ENCODE results near the gene MKRN3. TPM values are rescaled to one million over a fixed set of nuclear protein-coding genes. Genes with fewer than 3 reads are reported as not detected.
"Not testable (repeated sequence)": the region's sequence is repeated elsewhere in the genome, so short reads cannot be mapped to it uniquely, and the experiment has no call there.

Gene MKRN3
- total and polyA plus RNA-seq, 3 donors from 2014 or later, result 4.5 to 7.8 (median 6.4) TPM

GRCh38 chr15:23595368-23595767 is 29.9 kb downstream of the MKRN3 start:
- intact Hi-C loops (cut with DNase I; ENCODE audit: low total_unique reads), result no loop called here
- Histone ChIP-seq H3K9me3 (no peaks in the 10 kb centered on the region), H3K4me3 (no peak overlapping the region), H3K4me1 (no peaks in the 10 kb centered on the region), H3K36me3 (ENCODE audit: low read depth, missing control alignments) (no peaks in the 10 kb centered on the region), H3K27ac (no peak overlapping the region), H3K27me3 (no peaks in the 10 kb centered on the region)
- TF ChIP-seq CTCF (IDR thresholded peaks at IDR 0.05) (no peak), POLR2A (IDR thresholded peaks at IDR 0.05) (no peak)
- no peak for DNase-seq
- 44 to 49% methylated on average over 2 of the region's 2 CpGs for WGBS, 2 donors

DNA sequence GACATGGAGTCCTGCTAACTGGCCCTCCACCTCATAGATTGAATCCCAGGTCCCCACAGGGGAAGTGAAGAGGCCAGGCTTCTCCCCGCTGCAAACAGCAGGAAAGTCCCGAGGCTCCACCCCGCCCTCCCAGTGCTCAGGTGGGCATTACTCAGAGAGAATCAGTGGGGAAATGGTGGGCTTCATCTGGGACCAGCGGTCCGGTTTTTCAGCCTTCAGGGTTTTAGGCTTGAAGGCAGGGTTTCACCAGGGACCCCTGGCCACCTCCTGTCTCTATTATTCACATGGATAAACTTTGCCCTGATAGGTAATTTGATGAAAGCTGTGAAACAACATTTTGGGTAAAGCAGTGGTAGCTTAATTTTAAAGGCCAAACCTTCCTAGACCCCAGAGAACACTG is 31.3 kb downstream of the MKRN3 start:
- Histone ChIP-seq H3K27ac (no peak overlapping the region), H3K9me3 (no peaks in the 10 kb centered on the region), H3K4me1 (no peaks in the 10 kb centered on the region), H3K4me3 (no peak overlapping the region), H3K27me3 (no peaks in the 10 kb centered on the region), H3K36me3 (ENCODE audit: low read depth, missing control alignments) (no peaks in the 10 kb centered on the region)
- DNase-seq, result no peak
- intact Hi-C loops (cut with DNase I; ENCODE audit: low total_unique reads), result no loop called here
- TF ChIP-seq POLR2A (IDR thresholded peaks at IDR 0.05) (no peak), CTCF (IDR thresholded peaks at IDR 0.05) (no peak)
- WGBS, 2 donors, result 52 to 66% methylated on average over 5 of the region's 5 CpGs

GRCh38 chr15:23597278-23597677 is 31.8 kb downstream of the MKRN3 start:
- DNase-seq; H3K36me3 ChIP-seq (ENCODE audit: low read depth, missing control alignments); H3K4me1 ChIP-seq; intact Hi-C loops (cut with DNase I; ENCODE audit: low total_unique reads); H3K4me3 ChIP-seq; H3K27ac ChIP-seq; H3K9me3 ChIP-seq; H3K27me3 ChIP-seq: not testable (repeated sequence)
- WGBS, 2 donors, result 54 to 77% methylated on average over 14 of the region's 14 CpGs

DNA sequence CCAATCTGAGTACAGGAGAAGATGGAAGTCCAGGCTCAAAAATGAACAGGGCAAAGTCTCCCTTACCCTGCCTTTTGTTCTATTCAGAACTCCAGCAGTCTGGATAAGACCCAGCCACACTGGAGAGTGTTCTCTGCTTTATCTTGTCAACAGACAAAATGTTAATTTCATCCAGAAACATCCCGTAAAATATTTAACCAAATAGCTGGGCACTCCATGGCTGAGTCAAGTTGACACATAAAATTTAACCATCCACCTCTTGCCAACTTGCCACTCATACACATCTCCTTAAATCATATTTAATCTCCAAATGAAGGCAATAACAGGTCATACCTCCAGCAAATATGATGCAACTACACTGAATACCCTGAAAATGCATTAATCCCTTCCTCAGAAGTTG is 33.6 kb downstream of the MKRN3 start:
- H3K36me3 ChIP-seq (ENCODE audit: low read depth, missing control alignments), result no peaks in the 10 kb centered on the region
- no peak overlapping the region for H3K4me3 ChIP-seq
- no peaks in the 10 kb centered on the region for H3K4me1 ChIP-seq
- no peaks in the 10 kb centered on the region for H3K27me3 ChIP-seq
- H3K9me3 ChIP-seq, result no peaks in the 10 kb centered on the region
- intact Hi-C loops (cut with DNase I; ENCODE audit: low total_unique reads), result no loop called here
- TF ChIP-seq POLR2A (IDR thresholded peaks at IDR 0.05) (no peak), CTCF (IDR thresholded peaks at IDR 0.05) (no peak)
- WGBS, 2 donors, result 54 to 65% methylated on average over 1 of the region's 1 CpG
- no peak for DNase-seq
- no peak overlapping the region for H3K27ac ChIP-seq

DNA sequence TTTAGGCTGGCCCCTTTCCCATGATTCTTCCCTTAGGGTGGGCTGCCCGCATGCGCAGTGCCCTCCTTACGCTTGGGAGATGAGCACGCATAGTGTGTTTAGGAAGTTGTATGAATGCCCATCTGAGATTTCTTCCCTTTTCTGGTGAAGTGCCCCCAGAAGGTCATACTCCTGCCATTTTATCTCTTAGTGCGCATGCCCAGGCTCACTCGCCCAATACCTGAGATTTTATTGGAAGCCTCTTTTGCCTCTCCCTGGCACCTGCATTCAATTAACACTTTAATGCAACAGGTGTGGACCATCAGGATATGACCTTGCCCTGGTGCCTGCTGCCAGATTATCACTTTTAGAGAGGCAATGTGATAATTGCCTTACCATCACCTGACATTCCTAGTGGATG is 36.6 kb downstream of the MKRN3 start:
- H3K4me3 ChIP-seq, result no peak overlapping the region
- H3K36me3 ChIP-seq (ENCODE audit: low read depth, missing control alignments), result no peaks in the 10 kb centered on the region
- no peaks in the 10 kb centered on the region for H3K9me3 ChIP-seq
- no peaks in the 10 kb centered on the region for H3K27me3 ChIP-seq
- H3K4me1 ChIP-seq, result no peaks in the 10 kb centered on the region
- DNase-seq, result no peak
- intact Hi-C loops (cut with DNase I; ENCODE audit: low total_unique reads), result no loop called here
- TF ChIP-seq POLR2A (IDR thresholded peaks at IDR 0.05), result no peak
- TF ChIP-seq CTCF (IDR thresholded peaks at IDR 0.05), result no peak
- no peak overlapping the region for H3K27ac ChIP-seq
- 86 to 93% methylated on average over 6 of the region's 6 CpGs for WGBS, 2 donors

Measured in testis (tissue), 3 donors.